ENCODE measurements around the gene HOXB9.

- TF ChIP-seq CTCF (IDR thresholded peaks at IDR 0.05 in 4 of 5, conservative IDR thresholded peaks at IDR 0.05 in 1 of 5) (no peak), POLR2A (IDR thresholded peaks at IDR 0.05) (no peak)
These were observed 20.7 kb downstream of the HOXB9 start for GRCh38 chr17:48605409-48605919.

Data from gastrocnemius medialis (tissue), 4 donors.